ENCODE data around the gene FST.

The FST gene

GRCh38 chr5:53480416-53481158 is at the start of gene FST:
Gene FST (plus strand): TSS chr5:53480629. CDS start chr5:53480792, 163 bp downstream.
- no peak for TF ChIP-seq CTCF (IDR thresholded peaks at IDR 0.05; ENCODE audit: low read depth, low read length, missing control alignments)
- no peak for DNase-seq (ENCODE audit: low read depth)
- peak within 1 kb of the TSS; percentile 48 for H3K4me3 ChIP-seq (ENCODE audit: low read depth, low read length)

GRCh38 chr5:53431665-53432064 is 48.8 kb upstream of the FST start:
- no peak for DNase-seq (ENCODE audit: low read depth)
- no peak for TF ChIP-seq CTCF (IDR thresholded peaks at IDR 0.05; ENCODE audit: low read depth, low read length, missing control alignments)
- no peak overlapping the region for H3K4me3 ChIP-seq (ENCODE audit: low read depth, low read length)

GRCh38 chr5:53433026-53433425 is 47.4 kb upstream of the FST start:
- no peak overlapping the region for H3K4me3 ChIP-seq (ENCODE audit: low read depth, low read length)
- DNase-seq (ENCODE audit: low read depth) = no peak
- no peak for TF ChIP-seq CTCF (IDR thresholded peaks at IDR 0.05; ENCODE audit: low read depth, low read length, missing control alignments)

- no peak for DNase-seq (ENCODE audit: low read depth)
- no peak for TF ChIP-seq CTCF (IDR thresholded peaks at IDR 0.05; ENCODE audit: low read depth, low read length, missing control alignments)
- H3K4me3 ChIP-seq (ENCODE audit: low read depth, low read length) = no peak overlapping the region
Measured at GRCh38 chr5:53434541-53434940, 45.9 kb upstream of the FST start.

- no peak for DNase-seq (ENCODE audit: low read depth)
- TF ChIP-seq CTCF (IDR thresholded peaks at IDR 0.05; ENCODE audit: low read depth, low read length, missing control alignments) = no peak
- H3K4me3 ChIP-seq (ENCODE audit: low read depth, low read length) = no peak overlapping the region
Measured at GRCh38 chr5:53436480-53437191, 43.8 kb upstream of the FST start.

GRCh38 chr5:53438079-53438478 is 42.4 kb upstream of the FST start:
- no peak for TF ChIP-seq CTCF (IDR thresholded peaks at IDR 0.05; ENCODE audit: low read depth, low read length, missing control alignments)
- H3K4me3 ChIP-seq (ENCODE audit: low read depth, low read length) = no peak overlapping the region
- no peak for DNase-seq (ENCODE audit: low read depth)
